GM10266 (cell line): ENCODE results near the gene ARPC3.
A peak's percentile ranks its signal among the peaks of the same experiment; 100 is the strongest.

ENCODE experiments used
- DNase-seq: peaks from one replicate; pipeline ENCODE4 v3.0.0; 2012; ENCODE audit errors: extremely low spot score
- CTCF ChIP-seq: IDR thresholded peaks from 2 replicates; pipeline ENCODE4 v1.5.1; 2012; ENCODE audit warnings: mild to moderate bottlenecking, low read depth; ENCODE audit not compliant: control insufficient read depth, insufficient read depth; ENCODE audit errors: missing control alignments

ARPC3 gene

GRCh38 chr12:110403146-110403975, 46.8 kb downstream of the ARPC3 start, which contains the start of gene ANAPC7:
ANAPC7 (minus strand) TSS chr12:110403708; CDS start chr12:110403627, 81 bp downstream.
- peak; percentile 90 for DNase-seq
- no peak for TF ChIP-seq CTCF
